ENCODE results near the gene SPACA9. TPM values are rescaled to one million over a fixed set of nuclear protein-coding genes. Genes with fewer than 3 reads are reported as not detected.

The SPACA9 gene
- total RNA-seq, 1 experiment from 2014 or later, result 2.9 TPM

Other genes starting within 250 kb of the SPACA9 start
- gene DDX31, start 208.9 kb upstream of the SPACA9 start, total RNA-seq (2014; rRNA removed; shearing (Covaris generic)), result 14.8 and 16.0 TPM in 2 replicates
- gene GTF3C4, start 208.4 kb upstream of the SPACA9 start, total RNA-seq (2014; rRNA removed; shearing (Covaris generic)), result 11.4 and 12.4 TPM in 2 replicates
- gene AK8, start 614 bp upstream of the SPACA9 start, total RNA-seq (2014; rRNA removed; shearing (Covaris generic)), result 0.21 and 0.27 TPM in 2 replicates
- 17.7 and 22.4 TPM in 2 replicates for gene TSC1, start 65.7 kb downstream of the SPACA9 start, total RNA-seq (2014; rRNA removed; shearing (Covaris generic))
- 0.10 TPM in 1 of 2 replicates, not detected in the other for gene GFI1B, start 99.8 kb downstream of the SPACA9 start, total RNA-seq (2014; rRNA removed; shearing (Covaris generic))
- gene GTF3C5, start 152.1 kb downstream of the SPACA9 start, total RNA-seq (2014; rRNA removed; shearing (Covaris generic)), result 52.5 and 54.6 TPM in 2 replicates
- 0.06 and 0.14 TPM in 2 replicates for gene CEL, start 183.1 kb downstream of the SPACA9 start, total RNA-seq (2014; rRNA removed; shearing (Covaris generic))
- 11.9 and 12.6 TPM in 2 replicates for gene RALGDS, start 242.3 kb downstream of the SPACA9 start, total RNA-seq (2014; rRNA removed; shearing (Covaris generic))

Measured in H4 (cell line).